Keratinocyte (primary cell): ENCODE data around the gene AGFG1. TPM values are rescaled to one million over a fixed set of nuclear protein-coding genes. Genes with fewer than 3 reads are reported as not detected.

ENCODE experiments used
- DNase-seq: peaks from one replicate; pipeline ENCODE4 v3.0.0-alpha.2; 2011; ENCODE audit warnings: low read depth, missing footprints, low spot score
- FAIRE-seq: peaks from 2 replicates; lab custom pipeline; 2011; peaks lifted over from hg19 to GRCh38; lab: Jason Lieb, UNC
- H2AFZ ChIP-seq: 2 replicates; pipeline ENCODE4 v1.6.0; 2012; ENCODE audit warnings: low read length, control low read depth, inconsistent platforms; ENCODE audit not compliant: control insufficient read depth
- H3K27ac ChIP-seq: 2 replicates; pipeline ENCODE4 v1.5.1; 2011; ENCODE audit warnings: low read length; ENCODE audit not compliant: control insufficient read depth, insufficient read depth
- H3K27me3 ChIP-seq: 3 replicates; pipeline ENCODE4 v1.6.0; 2011; ENCODE audit warnings: low read length; ENCODE audit not compliant: control insufficient read depth, insufficient read depth; ENCODE audit errors: extremely low read depth
- H3K36me3 ChIP-seq, 2 experiments: 2 replicates in 1 of 2; 3 replicates in 1 of 2; pipeline ENCODE4 v1.5.1; 2011; ENCODE audit warnings: low read length in 2 of 2, mild to moderate bottlenecking in 1 of 2; ENCODE audit not compliant: control insufficient read depth in 2 of 2, insufficient read depth in 2 of 2; ENCODE audit errors: extremely low read depth in 1 of 2
- H3K4me1 ChIP-seq: 3 replicates; pipeline ENCODE4 v1.5.1; 2011; ENCODE audit warnings: low read length; ENCODE audit not compliant: control insufficient read depth, insufficient read depth; ENCODE audit errors: extremely low read depth
- H3K4me2 ChIP-seq: 3 replicates; pipeline ENCODE4 v1.6.0; 2011; ENCODE audit warnings: low read depth, low read length; ENCODE audit not compliant: control insufficient read depth, insufficient read depth; ENCODE audit errors: extremely low read depth
- H3K4me3 ChIP-seq, 3 experiments: fragments of 200-600 bp in 1 of 3; sonication (generic) in 1 of 3; 2 replicates in 2 of 3; 3 replicates in 1 of 3; pipeline ENCODE4 v1.5.1; 2011 to 2016; ENCODE audit warnings: low read length in 3 of 3, mild to moderate bottlenecking in 3 of 3, control low read depth in 2 of 3, inconsistent platforms in 1 of 3, low read depth in 1 of 3, mixed read lengths in 1 of 3, mixed run types in 1 of 3, moderate library complexity in 1 of 3; ENCODE audit not compliant: control insufficient read depth in 2 of 3, insufficient read depth in 2 of 3; ENCODE audit errors: extremely low read depth in 1 of 3
- H3K79me2 ChIP-seq: 2 replicates; pipeline ENCODE4 v1.6.0; 2012; ENCODE audit warnings: low read length; ENCODE audit not compliant: control insufficient read depth, insufficient read depth
- H3K9ac ChIP-seq: 3 replicates; pipeline ENCODE4 v1.6.0; 2011; ENCODE audit warnings: low read length; ENCODE audit not compliant: control insufficient read depth, insufficient read depth; ENCODE audit errors: extremely low read depth
- H3K9me1 ChIP-seq: 3 replicates; pipeline ENCODE4 v1.6.0; 2011; ENCODE audit warnings: low read length; ENCODE audit not compliant: control insufficient read depth, insufficient read depth; ENCODE audit errors: extremely low read depth
- H3K9me3 ChIP-seq: 2 replicates; pipeline ENCODE4 v1.5.1; 2012; ENCODE audit warnings: low read depth, low read length; ENCODE audit not compliant: control insufficient read depth
- H4K20me1 ChIP-seq: 3 replicates; pipeline ENCODE4 v1.6.0; 2011; ENCODE audit warnings: low read length; ENCODE audit not compliant: control insufficient read depth, insufficient read depth; ENCODE audit errors: extremely low read depth
- EZH2 ChIP-seq: IDR thresholded peaks from one replicate; pipeline ENCODE4 v1.6.1; 2012; ENCODE audit warnings: inconsistent platforms, mild to moderate bottlenecking, low read length, moderate library complexity
- dilution Hi-C: fragments of 300-500 bp; cut with MboI; formaldehyde crosslinking; loops from one replicate; pipeline ENCODE4 v1.7.0; 2020; ENCODE audit warnings: low sequenced_read_pairs; ENCODE audit not compliant: extremely low pct_ligation_motif_present
- polyA plus RNA-seq, 5 experiments: library from polyadenylated mRNA; depleted of rRNA in 3 of 5; stranded (reverse) in 3 of 5; stranded (forward) in 1 of 5; unstranded in 1 of 5; fragments of >200 nt; gene quantifications; 1 replicate in 1 of 5; 2 replicates in 3 of 5; 3 replicates in 1 of 5; pipeline versions ENCODE4 v1.2.1 to v1.2.3, GENCODE V29; 2011 to 2012; ENCODE audit warnings: missing spikeins in 2 of 5, low read depth in 1 of 5, low replicate concordance in 1 of 5
- TF ChIP-seq, protein P1 (sequence below), 3 experiments: IDR thresholded peaks in 1 of 3; conservative IDR thresholded peaks in 1 of 3; optimal IDR thresholded peaks in 1 of 3; 2 replicates in 2 of 3; 3 replicates in 1 of 3; pipeline versions ENCODE3 to v1.5.1; 2011; ENCODE audit warnings: low read length in 3 of 3, mild to moderate bottlenecking in 3 of 3, moderate library complexity in 2 of 3, control low read depth in 1 of 3, inconsistent platforms in 1 of 3; ENCODE audit not compliant: insufficient read depth in 2 of 3; ENCODE audit errors: extremely low read depth in 1 of 3

AGFG1 gene
- polyA plus RNA-seq, 1 donor (not counting 4 experiments of a cell fraction or from before 2014, with no cell fraction given) = 111 TPM

DNA sequence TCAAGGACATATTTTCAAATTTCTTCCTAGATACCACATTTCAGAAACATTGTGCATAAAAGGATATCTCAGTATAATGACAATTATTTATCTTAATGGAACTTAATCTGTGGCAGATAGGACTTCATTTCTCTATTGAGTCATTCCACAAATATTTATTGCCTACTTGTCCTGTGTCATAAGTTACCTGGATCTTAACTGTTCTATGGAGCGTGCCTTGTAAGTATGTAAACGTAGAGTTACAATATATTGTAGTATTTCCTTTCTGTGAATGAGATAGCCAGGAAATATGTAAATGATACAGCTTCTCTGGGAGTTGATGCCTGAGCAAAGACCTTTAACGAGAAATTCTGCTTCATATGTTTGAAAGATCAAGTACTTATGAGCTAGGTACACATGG is 2.5 kb downstream of the AGFG1 start:
- Histone ChIP-seq H3K79me2 (peaks cover 73% of the 10 kb centered on the region), H3K4me1 (peaks cover 13% of the 10 kb centered on the region), H3K4me2 (peak overlapping the region; percentile 92), H3K9me1 (no peaks in the 10 kb centered on the region), H3K27me3 (no peaks in the 10 kb centered on the region), H3K4me3 (peak overlapping the region in 1 of 3 experiments; percentile 90), H3K9ac (no peak overlapping the region), H3K36me3 (no peaks in the 10 kb centered on the region), H3K27ac (no peak overlapping the region), H3K9me3 (no peaks in the 10 kb centered on the region), H4K20me1 (peaks cover 9% of the 10 kb centered on the region), H2AFZ (no peak overlapping the region)
- dilution Hi-C loops = no loop called here
- TF ChIP-seq, protein P1, sequence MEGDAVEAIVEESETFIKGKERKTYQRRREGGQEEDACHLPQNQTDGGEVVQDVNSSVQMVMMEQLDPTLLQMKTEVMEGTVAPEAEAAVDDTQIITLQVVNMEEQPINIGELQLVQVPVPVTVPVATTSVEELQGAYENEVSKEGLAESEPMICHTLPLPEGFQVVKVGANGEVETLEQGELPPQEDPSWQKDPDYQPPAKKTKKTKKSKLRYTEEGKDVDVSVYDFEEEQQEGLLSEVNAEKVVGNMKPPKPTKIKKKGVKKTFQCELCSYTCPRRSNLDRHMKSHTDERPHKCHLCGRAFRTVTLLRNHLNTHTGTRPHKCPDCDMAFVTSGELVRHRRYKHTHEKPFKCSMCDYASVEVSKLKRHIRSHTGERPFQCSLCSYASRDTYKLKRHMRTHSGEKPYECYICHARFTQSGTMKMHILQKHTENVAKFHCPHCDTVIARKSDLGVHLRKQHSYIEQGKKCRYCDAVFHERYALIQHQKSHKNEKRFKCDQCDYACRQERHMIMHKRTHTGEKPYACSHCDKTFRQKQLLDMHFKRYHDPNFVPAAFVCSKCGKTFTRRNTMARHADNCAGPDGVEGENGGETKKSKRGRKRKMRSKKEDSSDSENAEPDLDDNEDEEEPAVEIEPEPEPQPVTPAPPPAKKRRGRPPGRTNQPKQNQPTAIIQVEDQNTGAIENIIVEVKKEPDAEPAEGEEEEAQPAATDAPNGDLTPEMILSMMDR (optimal IDR thresholded peaks at IDR 0.05 in 1 of 3, IDR thresholded peaks at IDR 0.05 in 1 of 3, conservative IDR thresholded peaks at IDR 0.05 in 1 of 3; ENCODE audit: extremely low read depth in 1 of 3, insufficient read depth in 2 of 3, low read length in 3 of 3) = no peak
- TF ChIP-seq EZH2 = no peak
- no peak for DNase-seq
- no peak for FAIRE-seq

GRCh38 chr2:227477291-227477690 is 5.3 kb downstream of the AGFG1 start:
- Histone ChIP-seq H2AFZ (no peak overlapping the region), H4K20me1 (peaks cover 15% of the 10 kb centered on the region), H3K9me3 (no peaks in the 10 kb centered on the region), H3K4me3 (no peak overlapping the region), H3K9ac (no peak overlapping the region), H3K27ac (no peak overlapping the region), H3K36me3 (no peaks in the 10 kb centered on the region), H3K27me3 (no peaks in the 10 kb centered on the region), H3K4me1 (peaks cover 13% of the 10 kb centered on the region), H3K4me2 (no peak overlapping the region), H3K9me1 (no peaks in the 10 kb centered on the region), H3K79me2 (peaks cover 98% of the 10 kb centered on the region)
- dilution Hi-C loops = no loop called here
- DNase-seq (no peak), FAIRE-seq (no peak)
- TF ChIP-seq, protein P1 (optimal IDR thresholded peaks at IDR 0.05 in 1 of 3, IDR thresholded peaks at IDR 0.05 in 1 of 3, conservative IDR thresholded peaks at IDR 0.05 in 1 of 3; ENCODE audit: extremely low read depth in 1 of 3, insufficient read depth in 2 of 3, low read length in 3 of 3) = no peak
- no peak for TF ChIP-seq EZH2
